Measurements from ENCODE around the gene MOSPD3. TPM values are rescaled to one million over a fixed set of nuclear protein-coding genes. Genes with fewer than 3 reads are reported as not detected.

MOSPD3 gene
- total and polyA plus RNA-seq, 4 donors, result 8.9 to 54.7 (median 33.2) TPM

GRCh38 chr7:100620239-100620638 is 7.9 kb downstream of the MOSPD3 start:
- H3K27ac ChIP-seq (ENCODE audit: low read depth, low read length), result no peak overlapping the region

GRCh38 chr7:100620804-100621203 is 8.5 kb downstream of the MOSPD3 start:
- Histone ChIP-seq H3K9me3 (ENCODE audit: control insufficient read depth, insufficient read depth, low read length) (no peaks in the 10 kb centered on the region), H3K27ac (ENCODE audit: low read depth, low read length) (no peak overlapping the region), H3K4me1 (ENCODE audit: control insufficient read depth, insufficient read depth, low read length) (no peaks in the 10 kb centered on the region), H3K27me3 (ENCODE audit: control insufficient read depth, insufficient read depth, low read length) (no peaks in the 10 kb centered on the region), H3K4me3 (ENCODE audit: low read depth, low read length) (no peak overlapping the region), H3K36me3 (ENCODE audit: control insufficient read depth, insufficient read depth, low read length) (peaks cover 40% of the 10 kb centered on the region)
- 92% methylated on average over 23 of the region's 23 CpGs for WGBS (ENCODE audit: insufficient coverage)
- no peak for DNase-seq (ENCODE audit: low read depth in 4 of 6, low spot score in 6 of 6)

More at GRCh38 chr7:100620239-100620638, 7.9 kb downstream of the MOSPD3 start:
- H3K4me1 ChIP-seq (ENCODE audit: control insufficient read depth, insufficient read depth, low read length), result no peaks in the 10 kb centered on the region
- 94% methylated on average over 1 of the region's 6 CpGs for WGBS (ENCODE audit: insufficient coverage)
- H3K4me3 ChIP-seq (ENCODE audit: low read depth, low read length), result no peak overlapping the region
- H3K36me3 ChIP-seq (ENCODE audit: control insufficient read depth, insufficient read depth, low read length), result peaks cover 45% of the 10 kb centered on the region
- no peaks in the 10 kb centered on the region for H3K9me3 ChIP-seq (ENCODE audit: control insufficient read depth, insufficient read depth, low read length)
- H3K27me3 ChIP-seq (ENCODE audit: control insufficient read depth, insufficient read depth, low read length), result no peaks in the 10 kb centered on the region
- DNase-seq (ENCODE audit: low read depth in 4 of 6, low spot score in 6 of 6), result no peak

GRCh38 chr7:100621554-100621953 is 9.2 kb downstream of the MOSPD3 start:
- no peak overlapping the region for H3K27ac ChIP-seq (ENCODE audit: low read depth, low read length)
- H3K36me3 ChIP-seq (ENCODE audit: control insufficient read depth, insufficient read depth, low read length), result peaks cover 35% of the 10 kb centered on the region
- no peaks in the 10 kb centered on the region for H3K27me3 ChIP-seq (ENCODE audit: control insufficient read depth, insufficient read depth, low read length)
- WGBS (ENCODE audit: insufficient coverage), result 86% methylated on average over 8 of the region's 8 CpGs
- no peak overlapping the region for H3K4me3 ChIP-seq (ENCODE audit: low read depth, low read length)
- no peak for DNase-seq (ENCODE audit: low read depth in 4 of 6, low spot score in 6 of 6)
- no peaks in the 10 kb centered on the region for H3K9me3 ChIP-seq (ENCODE audit: control insufficient read depth, insufficient read depth, low read length)
- peaks cover 4% of the 10 kb centered on the region for H3K4me1 ChIP-seq (ENCODE audit: control insufficient read depth, insufficient read depth, low read length)

- Histone ChIP-seq H3K27me3 (ENCODE audit: control insufficient read depth, insufficient read depth, low read length) (no peaks in the 10 kb centered on the region), H3K36me3 (ENCODE audit: control insufficient read depth, insufficient read depth, low read length) (peaks cover 41% of the 10 kb centered on the region), H3K4me3 (ENCODE audit: low read depth, low read length) (no peak overlapping the region), H3K4me1 (ENCODE audit: control insufficient read depth, insufficient read depth, low read length) (peaks cover 17% of the 10 kb centered on the region), H3K27ac (ENCODE audit: low read depth, low read length) (no peak overlapping the region), H3K9me3 (ENCODE audit: control insufficient read depth, insufficient read depth, low read length) (no peaks in the 10 kb centered on the region)
- DNase-seq (ENCODE audit: low read depth in 4 of 6, low spot score in 6 of 6), result no peak
- 92% methylated on average over 7 of the region's 15 CpGs for WGBS (ENCODE audit: insufficient coverage)
Observed at GRCh38 chr7:100623951-100624824, 11.8 kb downstream of the MOSPD3 start.

GRCh38 chr7:100626055-100626454 is 13.7 kb downstream of the MOSPD3 start:
- H3K27ac ChIP-seq (ENCODE audit: low read depth, low read length), result no peak overlapping the region
- H3K4me3 ChIP-seq (ENCODE audit: low read depth, low read length), result no peak overlapping the region

GRCh38 chr7:100626530-100627237 is 14.3 kb downstream of the MOSPD3 start:
- H3K27ac ChIP-seq (ENCODE audit: low read depth, low read length), result no peak overlapping the region
- no peaks in the 10 kb centered on the region for H3K27me3 ChIP-seq (ENCODE audit: control insufficient read depth, insufficient read depth, low read length)
- no peaks in the 10 kb centered on the region for H3K9me3 ChIP-seq (ENCODE audit: control insufficient read depth, insufficient read depth, low read length)
- no peak overlapping the region for H3K4me3 ChIP-seq (ENCODE audit: low read depth, low read length)
- 3% methylated on average over 32 of the region's 37 CpGs for WGBS (ENCODE audit: insufficient coverage)
- peaks cover 17% of the 10 kb centered on the region for H3K4me1 ChIP-seq (ENCODE audit: control insufficient read depth, insufficient read depth, low read length)
- peak in 2 of 6 donors; percentile 89 for DNase-seq (ENCODE audit: low read depth in 4 of 6, low spot score in 6 of 6)
- peaks cover 27% of the 10 kb centered on the region for H3K36me3 ChIP-seq (ENCODE audit: control insufficient read depth, insufficient read depth, low read length)

More at GRCh38 chr7:100626055-100626454, 13.7 kb downstream of the MOSPD3 start:
- H3K9me3 ChIP-seq (ENCODE audit: control insufficient read depth, insufficient read depth, low read length), result no peaks in the 10 kb centered on the region
- WGBS (ENCODE audit: insufficient coverage), result 0% methylated on average over 1 of the region's 3 CpGs
- no peaks in the 10 kb centered on the region for H3K27me3 ChIP-seq (ENCODE audit: control insufficient read depth, insufficient read depth, low read length)
- DNase-seq (ENCODE audit: low read depth in 4 of 6, low spot score in 6 of 6), result no peak
- H3K4me1 ChIP-seq (ENCODE audit: control insufficient read depth, insufficient read depth, low read length), result peaks cover 17% of the 10 kb centered on the region
- peaks cover 33% of the 10 kb centered on the region for H3K36me3 ChIP-seq (ENCODE audit: control insufficient read depth, insufficient read depth, low read length)

- 82% methylated on average over 20 of the region's 21 CpGs for WGBS (ENCODE audit: insufficient coverage)
- Histone ChIP-seq H3K9me3 (ENCODE audit: control insufficient read depth, insufficient read depth, low read length) (no peaks in the 10 kb centered on the region), H3K4me1 (ENCODE audit: control insufficient read depth, insufficient read depth, low read length) (peaks cover 17% of the 10 kb centered on the region), H3K4me3 (ENCODE audit: low read depth, low read length) (no peak overlapping the region), H3K27ac (ENCODE audit: low read depth, low read length) (no peak overlapping the region), H3K36me3 (ENCODE audit: control insufficient read depth, insufficient read depth, low read length) (peaks cover 26% of the 10 kb centered on the region), H3K27me3 (ENCODE audit: control insufficient read depth, insufficient read depth, low read length) (no peaks in the 10 kb centered on the region)
- DNase-seq (ENCODE audit: low read depth in 4 of 6, low spot score in 6 of 6), result no peak
Observed at GRCh38 chr7:100627238-100627549, 14.9 kb downstream of the MOSPD3 start.

GRCh38 chr7:100629117-100629716 is 16.9 kb downstream of the MOSPD3 start:
- Histone ChIP-seq H3K4me3 (ENCODE audit: low read depth, low read length) (no peak overlapping the region), H3K27me3 (ENCODE audit: control insufficient read depth, insufficient read depth, low read length) (peaks cover 6% of the 10 kb centered on the region), H3K36me3 (ENCODE audit: control insufficient read depth, insufficient read depth, low read length) (peaks cover 23% of the 10 kb centered on the region), H3K27ac (ENCODE audit: low read depth, low read length) (no peak overlapping the region), H3K4me1 (ENCODE audit: control insufficient read depth, insufficient read depth, low read length) (peaks cover 30% of the 10 kb centered on the region), H3K9me3 (ENCODE audit: control insufficient read depth, insufficient read depth, low read length) (no peaks in the 10 kb centered on the region)
- 72% methylated on average over 11 of the region's 11 CpGs for WGBS (ENCODE audit: insufficient coverage)
- no peak for DNase-seq (ENCODE audit: low read depth in 4 of 6, low spot score in 6 of 6)

GRCh38 chr7:100630066-100630465 is 17.7 kb downstream of the MOSPD3 start:
- H3K4me3 ChIP-seq (ENCODE audit: low read depth, low read length), result no peak overlapping the region
- peaks cover 23% of the 10 kb centered on the region for H3K36me3 ChIP-seq (ENCODE audit: control insufficient read depth, insufficient read depth, low read length)
- no peak overlapping the region for H3K27ac ChIP-seq (ENCODE audit: low read depth, low read length)
- no peak for DNase-seq (ENCODE audit: low read depth in 4 of 6, low spot score in 6 of 6)
- peaks cover 30% of the 10 kb centered on the region for H3K4me1 ChIP-seq (ENCODE audit: control insufficient read depth, insufficient read depth, low read length)
- 100% methylated on average over 1 of the region's 4 CpGs for WGBS (ENCODE audit: insufficient coverage)
- H3K9me3 ChIP-seq (ENCODE audit: control insufficient read depth, insufficient read depth, low read length), result no peaks in the 10 kb centered on the region
- H3K27me3 ChIP-seq (ENCODE audit: control insufficient read depth, insufficient read depth, low read length), result peaks cover 9% of the 10 kb centered on the region
